ENCODE data around the gene TSPAN31.

DNA sequence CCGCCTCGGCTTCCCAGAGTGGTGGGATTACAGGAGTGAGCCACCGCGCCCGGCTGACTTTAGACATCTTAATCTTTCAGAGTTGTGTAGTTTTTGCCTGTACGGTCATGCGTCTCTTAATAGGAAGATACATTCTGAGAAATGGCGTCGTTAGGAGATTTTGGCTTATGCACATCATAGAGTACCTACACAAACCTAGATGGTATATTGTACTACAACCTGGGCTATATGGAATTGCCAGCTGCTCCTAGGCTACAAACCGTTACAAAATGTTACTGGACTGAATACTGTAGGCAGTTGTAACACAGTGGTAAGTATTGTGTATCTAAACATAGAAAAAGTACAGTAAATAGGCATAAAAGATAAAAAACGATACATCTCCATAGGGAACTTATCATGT lies 39.0 kb downstream of the TSPAN31 start:
- TF ChIP-seq, protein P1, sequence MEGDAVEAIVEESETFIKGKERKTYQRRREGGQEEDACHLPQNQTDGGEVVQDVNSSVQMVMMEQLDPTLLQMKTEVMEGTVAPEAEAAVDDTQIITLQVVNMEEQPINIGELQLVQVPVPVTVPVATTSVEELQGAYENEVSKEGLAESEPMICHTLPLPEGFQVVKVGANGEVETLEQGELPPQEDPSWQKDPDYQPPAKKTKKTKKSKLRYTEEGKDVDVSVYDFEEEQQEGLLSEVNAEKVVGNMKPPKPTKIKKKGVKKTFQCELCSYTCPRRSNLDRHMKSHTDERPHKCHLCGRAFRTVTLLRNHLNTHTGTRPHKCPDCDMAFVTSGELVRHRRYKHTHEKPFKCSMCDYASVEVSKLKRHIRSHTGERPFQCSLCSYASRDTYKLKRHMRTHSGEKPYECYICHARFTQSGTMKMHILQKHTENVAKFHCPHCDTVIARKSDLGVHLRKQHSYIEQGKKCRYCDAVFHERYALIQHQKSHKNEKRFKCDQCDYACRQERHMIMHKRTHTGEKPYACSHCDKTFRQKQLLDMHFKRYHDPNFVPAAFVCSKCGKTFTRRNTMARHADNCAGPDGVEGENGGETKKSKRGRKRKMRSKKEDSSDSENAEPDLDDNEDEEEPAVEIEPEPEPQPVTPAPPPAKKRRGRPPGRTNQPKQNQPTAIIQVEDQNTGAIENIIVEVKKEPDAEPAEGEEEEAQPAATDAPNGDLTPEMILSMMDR (conservative IDR thresholded peaks at IDR 0.05; ENCODE audit: low read depth in 2 of 2) = no peak
- TF ChIP-seq EZH2phosphoT487 (IDR thresholded peaks at IDR 0.05; ENCODE audit: unreplicated experiment) (no peak), POLR2AphosphoS5 (IDR thresholded peaks at IDR 0.05; ENCODE audit: low read depth) (no peak), EZH2 (IDR thresholded peaks at IDR 0.05; ENCODE audit: low read depth, unreplicated experiment) (no peak), ZNF114 (CRISPR knock-in tag; IDR thresholded peaks at IDR 0.05) (no peak), CREB1 (CRISPR knock-in tag; IDR thresholded peaks at IDR 0.05; ENCODE audit: low read depth) (no peak), JUNB (IDR thresholded peaks at IDR 0.05; ENCODE audit: unreplicated experiment) (no peak), NANOG (IDR thresholded peaks at IDR 0.05; ENCODE audit: borderline replicate concordance) (no peak)
- TF ChIP-seq, protein P2, sequence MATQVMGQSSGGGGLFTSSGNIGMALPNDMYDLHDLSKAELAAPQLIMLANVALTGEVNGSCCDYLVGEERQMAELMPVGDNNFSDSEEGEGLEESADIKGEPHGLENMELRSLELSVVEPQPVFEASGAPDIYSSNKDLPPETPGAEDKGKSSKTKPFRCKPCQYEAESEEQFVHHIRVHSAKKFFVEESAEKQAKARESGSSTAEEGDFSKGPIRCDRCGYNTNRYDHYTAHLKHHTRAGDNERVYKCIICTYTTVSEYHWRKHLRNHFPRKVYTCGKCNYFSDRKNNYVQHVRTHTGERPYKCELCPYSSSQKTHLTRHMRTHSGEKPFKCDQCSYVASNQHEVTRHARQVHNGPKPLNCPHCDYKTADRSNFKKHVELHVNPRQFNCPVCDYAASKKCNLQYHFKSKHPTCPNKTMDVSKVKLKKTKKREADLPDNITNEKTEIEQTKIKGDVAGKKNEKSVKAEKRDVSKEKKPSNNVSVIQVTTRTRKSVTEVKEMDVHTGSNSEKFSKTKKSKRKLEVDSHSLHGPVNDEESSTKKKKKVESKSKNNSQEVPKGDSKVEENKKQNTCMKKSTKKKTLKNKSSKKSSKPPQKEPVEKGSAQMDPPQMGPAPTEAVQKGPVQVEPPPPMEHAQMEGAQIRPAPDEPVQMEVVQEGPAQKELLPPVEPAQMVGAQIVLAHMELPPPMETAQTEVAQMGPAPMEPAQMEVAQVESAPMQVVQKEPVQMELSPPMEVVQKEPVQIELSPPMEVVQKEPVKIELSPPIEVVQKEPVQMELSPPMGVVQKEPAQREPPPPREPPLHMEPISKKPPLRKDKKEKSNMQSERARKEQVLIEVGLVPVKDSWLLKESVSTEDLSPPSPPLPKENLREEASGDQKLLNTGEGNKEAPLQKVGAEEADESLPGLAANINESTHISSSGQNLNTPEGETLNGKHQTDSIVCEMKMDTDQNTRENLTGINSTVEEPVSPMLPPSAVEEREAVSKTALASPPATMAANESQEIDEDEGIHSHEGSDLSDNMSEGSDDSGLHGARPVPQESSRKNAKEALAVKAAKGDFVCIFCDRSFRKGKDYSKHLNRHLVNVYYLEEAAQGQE (IDR thresholded peaks at IDR 0.05; ENCODE audit: unreplicated experiment) = no peak
- TF ChIP-seq, protein P3, sequence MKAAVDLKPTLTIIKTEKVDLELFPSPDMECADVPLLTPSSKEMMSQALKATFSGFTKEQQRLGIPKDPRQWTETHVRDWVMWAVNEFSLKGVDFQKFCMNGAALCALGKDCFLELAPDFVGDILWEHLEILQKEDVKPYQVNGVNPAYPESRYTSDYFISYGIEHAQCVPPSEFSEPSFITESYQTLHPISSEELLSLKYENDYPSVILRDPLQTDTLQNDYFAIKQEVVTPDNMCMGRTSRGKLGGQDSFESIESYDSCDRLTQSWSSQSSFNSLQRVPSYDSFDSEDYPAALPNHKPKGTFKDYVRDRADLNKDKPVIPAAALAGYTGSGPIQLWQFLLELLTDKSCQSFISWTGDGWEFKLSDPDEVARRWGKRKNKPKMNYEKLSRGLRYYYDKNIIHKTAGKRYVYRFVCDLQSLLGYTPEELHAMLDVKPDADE (IDR thresholded peaks at IDR 0.05) = no peak
- TF ChIP-seq, protein P4, sequence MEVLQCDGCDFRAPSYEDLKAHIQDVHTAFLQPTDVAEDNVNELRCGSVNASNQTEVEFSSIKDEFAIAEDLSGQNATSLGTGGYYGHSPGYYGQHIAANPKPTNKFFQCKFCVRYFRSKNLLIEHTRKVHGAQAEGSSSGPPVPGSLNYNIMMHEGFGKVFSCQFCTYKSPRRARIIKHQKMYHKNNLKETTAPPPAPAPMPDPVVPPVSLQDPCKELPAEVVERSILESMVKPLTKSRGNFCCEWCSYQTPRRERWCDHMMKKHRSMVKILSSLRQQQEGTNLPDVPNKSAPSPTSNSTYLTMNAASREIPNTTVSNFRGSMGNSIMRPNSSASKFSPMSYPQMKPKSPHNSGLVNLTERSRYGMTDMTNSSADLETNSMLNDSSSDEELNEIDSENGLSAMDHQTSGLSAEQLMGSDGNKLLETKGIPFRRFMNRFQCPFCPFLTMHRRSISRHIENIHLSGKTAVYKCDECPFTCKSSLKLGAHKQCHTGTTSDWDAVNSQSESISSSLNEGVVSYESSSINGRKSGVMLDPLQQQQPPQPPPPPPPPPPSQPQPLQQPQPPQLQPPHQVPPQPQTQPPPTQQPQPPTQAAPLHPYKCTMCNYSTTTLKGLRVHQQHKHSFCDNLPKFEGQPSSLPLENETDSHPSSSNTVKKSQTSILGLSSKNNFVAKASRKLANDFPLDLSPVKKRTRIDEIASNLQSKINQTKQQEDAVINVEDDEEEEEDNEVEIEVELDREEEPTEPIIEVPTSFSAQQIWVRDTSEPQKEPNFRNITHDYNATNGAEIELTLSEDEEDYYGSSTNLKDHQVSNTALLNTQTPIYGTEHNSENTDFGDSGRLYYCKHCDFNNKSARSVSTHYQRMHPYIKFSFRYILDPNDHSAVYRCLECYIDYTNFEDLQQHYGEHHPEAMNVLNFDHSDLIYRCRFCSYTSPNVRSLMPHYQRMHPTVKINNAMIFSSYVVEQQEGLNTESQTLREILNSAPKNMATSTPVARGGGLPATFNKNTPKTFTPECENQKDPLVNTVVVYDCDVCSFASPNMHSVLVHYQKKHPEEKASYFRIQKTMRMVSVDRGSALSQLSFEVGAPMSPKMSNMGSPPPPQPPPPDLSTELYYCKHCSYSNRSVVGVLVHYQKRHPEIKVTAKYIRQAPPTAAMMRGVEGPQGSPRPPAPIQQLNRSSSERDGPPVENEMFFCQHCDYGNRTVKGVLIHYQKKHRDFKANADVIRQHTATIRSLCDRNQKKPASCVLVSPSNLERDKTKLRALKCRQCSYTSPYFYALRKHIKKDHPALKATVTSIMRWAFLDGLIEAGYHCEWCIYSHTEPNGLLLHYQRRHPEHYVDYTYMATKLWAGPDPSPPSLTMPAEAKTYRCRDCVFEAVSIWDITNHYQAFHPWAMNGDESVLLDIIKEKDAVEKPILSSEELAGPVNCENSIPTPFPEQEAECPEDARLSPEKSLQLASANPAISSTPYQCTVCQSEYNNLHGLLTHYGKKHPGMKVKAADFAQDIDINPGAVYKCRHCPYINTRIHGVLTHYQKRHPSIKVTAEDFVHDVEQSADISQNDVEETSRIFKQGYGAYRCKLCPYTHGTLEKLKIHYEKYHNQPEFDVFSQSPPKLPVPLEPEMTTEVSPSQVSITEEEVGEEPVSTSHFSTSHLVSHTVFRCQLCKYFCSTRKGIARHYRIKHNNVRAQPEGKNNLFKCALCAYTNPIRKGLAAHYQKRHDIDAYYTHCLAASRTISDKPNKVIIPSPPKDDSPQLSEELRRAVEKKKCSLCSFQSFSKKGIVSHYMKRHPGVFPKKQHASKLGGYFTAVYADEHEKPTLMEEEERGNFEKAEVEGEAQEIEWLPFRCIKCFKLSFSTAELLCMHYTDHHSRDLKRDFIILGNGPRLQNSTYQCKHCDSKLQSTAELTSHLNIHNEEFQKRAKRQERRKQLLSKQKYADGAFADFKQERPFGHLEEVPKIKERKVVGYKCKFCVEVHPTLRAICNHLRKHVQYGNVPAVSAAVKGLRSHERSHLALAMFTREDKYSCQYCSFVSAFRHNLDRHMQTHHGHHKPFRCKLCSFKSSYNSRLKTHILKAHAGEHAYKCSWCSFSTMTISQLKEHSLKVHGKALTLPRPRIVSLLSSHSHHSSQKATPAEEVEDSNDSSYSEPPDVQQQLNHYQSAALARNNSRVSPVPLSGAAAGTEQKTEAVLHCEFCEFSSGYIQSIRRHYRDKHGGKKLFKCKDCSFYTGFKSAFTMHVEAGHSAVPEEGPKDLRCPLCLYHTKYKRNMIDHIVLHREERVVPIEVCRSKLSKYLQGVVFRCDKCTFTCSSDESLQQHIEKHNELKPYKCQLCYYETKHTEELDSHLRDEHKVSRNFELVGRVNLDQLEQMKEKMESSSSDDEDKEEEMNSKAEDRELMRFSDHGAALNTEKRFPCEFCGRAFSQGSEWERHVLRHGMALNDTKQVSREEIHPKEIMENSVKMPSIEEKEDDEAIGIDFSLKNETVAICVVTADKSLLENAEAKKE (CRISPR knock-in tag; IDR thresholded peaks at IDR 0.05) = no peak

Measured in GM23338 (cell line).